GM20000 (cell line): Measurements from ENCODE around the gene PKD1L1.

ENCODE experiments used
- DNase-seq: peaks from one replicate; pipeline ENCODE4 v3.0.0; 2012; ENCODE audit warnings: low spot score
- CTCF ChIP-seq: IDR thresholded peaks from 2 replicates; pipeline ENCODE4 v1.5.1; 2012; ENCODE audit warnings: mild to moderate bottlenecking, control low read depth; ENCODE audit errors: extremely low read depth, missing control alignments

Gene PKD1L1

GRCh38 chr7:47764746-47765145, 183.5 kb downstream of the PKD1L1 start:
- no peak for DNase-seq

DNA sequence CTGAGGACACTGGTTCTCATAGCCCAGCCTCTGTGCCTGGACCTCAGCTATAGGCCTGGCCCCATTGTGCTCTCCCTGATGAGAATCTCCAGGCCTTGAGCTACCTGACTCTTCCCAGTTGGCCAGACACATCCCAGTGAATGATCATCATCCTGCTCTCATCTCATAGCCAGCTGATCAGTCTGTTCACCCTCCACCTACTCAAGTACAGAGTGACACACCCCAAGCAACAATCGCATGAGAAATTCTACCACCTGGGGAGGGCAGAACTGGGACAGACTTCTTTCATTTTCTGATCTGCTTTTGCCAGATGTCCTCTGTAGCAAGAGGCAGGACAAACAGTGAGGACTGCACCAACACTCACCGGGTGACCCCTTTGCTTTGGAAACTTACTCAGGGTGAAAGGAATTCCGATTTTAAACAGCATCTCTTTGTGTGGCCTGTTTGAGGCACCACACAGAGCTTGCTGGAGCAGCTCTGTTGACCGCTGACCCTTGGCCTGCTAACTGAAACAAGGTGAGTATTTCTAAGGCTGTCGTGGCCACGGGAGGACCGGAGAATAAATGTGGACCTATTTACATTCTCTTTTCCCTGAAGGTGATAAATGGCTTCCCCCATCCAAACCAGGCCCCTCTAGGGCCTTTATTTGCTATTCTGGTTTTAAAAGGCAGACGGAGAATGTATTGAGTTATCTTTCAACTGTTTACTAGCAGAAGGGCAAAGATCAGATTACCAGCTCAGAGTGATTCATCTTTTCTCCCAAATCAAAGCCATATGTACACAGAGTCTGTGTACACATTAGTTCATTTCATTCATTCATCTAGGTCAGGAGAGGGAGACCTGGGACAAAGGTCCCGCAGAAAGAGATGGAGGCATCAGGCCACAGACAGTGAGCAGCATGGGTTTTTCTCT, 184.9 kb downstream of the PKD1L1 start:
- no peak for TF ChIP-seq CTCF
- DNase-seq = no peak

More at GRCh38 chr7:47764746-47765145, 183.5 kb downstream of the PKD1L1 start:
- TF ChIP-seq CTCF = no peak

DNA sequence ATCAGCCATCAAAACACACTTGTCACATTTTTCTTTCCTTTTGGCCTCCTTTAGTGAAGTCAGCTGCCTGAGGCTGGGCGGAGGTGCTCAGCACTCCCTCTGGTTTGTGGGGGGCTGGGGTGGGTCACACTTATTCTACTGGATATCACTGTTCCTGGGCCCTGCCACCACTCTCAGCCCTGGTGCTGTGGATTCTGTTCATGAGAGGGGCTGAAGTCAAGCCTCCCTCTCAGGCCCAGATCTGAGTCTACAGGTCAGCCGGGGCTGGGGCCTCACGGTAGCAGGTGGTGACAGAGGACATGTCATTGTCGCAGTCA, 185.6 kb downstream of the PKD1L1 start:
- no peak for TF ChIP-seq CTCF
- DNase-seq = no peak

DNA sequence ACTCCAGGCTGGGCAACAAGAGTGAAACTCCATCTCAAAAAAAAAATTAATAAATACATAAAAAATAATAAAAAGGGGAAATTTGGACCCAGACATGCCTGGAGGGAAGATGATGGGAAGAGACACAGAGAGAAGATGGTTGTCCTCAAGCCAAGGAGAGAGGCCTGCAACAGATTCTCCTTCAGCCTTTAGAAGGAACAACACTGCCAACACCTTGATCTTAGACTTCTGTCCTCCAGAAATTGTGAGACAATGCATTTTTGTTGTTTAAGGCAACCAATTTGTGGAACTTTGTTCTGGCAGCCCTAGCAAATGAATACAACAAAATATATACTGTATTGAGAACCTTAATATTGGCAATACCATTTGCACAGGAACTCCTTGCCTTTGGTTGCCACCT, 186.1 kb downstream of the PKD1L1 start:
- TF ChIP-seq CTCF = no peak
- no peak for DNase-seq

GRCh38 chr7:47759056-47759706, 189.1 kb downstream of the PKD1L1 start:
- DNase-seq = no peak
- no peak for TF ChIP-seq CTCF

DNA sequence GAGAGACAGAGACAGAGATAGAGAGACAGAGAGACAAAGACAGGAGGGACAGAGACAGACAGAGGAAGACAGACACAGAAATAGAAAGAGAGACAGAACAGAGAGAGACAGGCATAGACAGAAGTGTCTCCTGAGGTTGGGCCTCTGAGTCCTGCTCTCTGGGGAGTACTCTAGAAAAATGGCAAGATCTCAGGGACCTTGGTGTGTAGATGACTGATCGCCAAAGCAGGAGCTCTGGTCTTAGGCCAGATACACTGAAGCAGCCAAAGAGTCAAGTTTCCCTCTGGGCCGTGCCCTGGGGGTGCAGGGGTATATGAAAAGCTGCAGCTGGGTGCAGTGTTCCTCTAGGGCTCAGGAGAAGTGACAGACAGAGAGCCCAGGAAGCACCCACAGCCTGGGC, 189.7 kb downstream of the PKD1L1 start:
- TF ChIP-seq CTCF = no peak
- DNase-seq = no peak

GRCh38 chr7:47757921-47758411, 190.3 kb downstream of the PKD1L1 start:
- no peak for DNase-seq
- TF ChIP-seq CTCF = no peak
